Measurements from ENCODE around the gene FOXO3. TPM values are rescaled to one million over a fixed set of nuclear protein-coding genes. Genes with fewer than 3 reads are reported as not detected.

Gene FOXO3
- total RNA-seq, 1 donor from 2014 or later, result 43.3 TPM

DNA sequence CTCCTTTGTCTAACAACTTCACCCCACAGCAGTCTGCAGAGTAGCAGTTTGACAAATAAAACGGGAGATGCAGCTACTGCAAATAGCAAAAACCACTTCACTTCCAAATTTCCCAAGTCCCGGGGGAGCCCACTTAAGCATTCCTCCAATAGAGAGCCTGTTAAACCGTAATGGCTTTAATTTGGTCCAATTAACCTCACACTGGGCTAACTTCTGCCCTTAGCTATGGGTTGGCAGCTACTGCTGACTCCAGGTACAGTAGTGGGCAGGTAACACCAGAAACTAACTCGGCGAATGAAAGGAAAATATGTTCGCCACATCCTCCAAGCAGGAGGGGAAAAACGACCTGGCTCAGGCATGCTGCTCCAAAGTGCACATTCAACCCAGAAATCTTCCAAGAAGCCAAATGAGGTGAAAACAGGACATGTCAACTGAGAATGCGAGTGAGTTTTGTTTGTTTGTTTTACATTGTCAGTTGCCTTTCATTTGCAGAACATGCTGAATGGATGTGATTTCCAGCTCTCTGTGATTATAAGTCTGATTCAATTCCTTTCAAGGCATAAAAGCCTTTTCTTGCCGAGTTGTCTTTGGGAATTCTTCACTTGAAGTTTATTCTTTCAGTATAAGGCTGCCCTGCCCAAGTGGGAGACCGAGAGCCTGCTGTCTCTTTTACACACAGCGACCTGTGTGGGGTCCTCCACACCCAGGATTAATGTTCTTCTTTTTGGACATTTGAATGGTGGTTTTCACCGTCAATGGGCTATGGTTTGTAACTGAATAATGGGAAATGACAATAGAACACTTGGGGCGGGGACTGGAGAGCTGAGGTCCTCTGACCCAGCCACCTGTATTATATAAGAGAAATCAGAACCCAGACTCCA is 170.2 kb downstream of the FOXO3 start:
- TF ChIP-seq, protein P1, sequence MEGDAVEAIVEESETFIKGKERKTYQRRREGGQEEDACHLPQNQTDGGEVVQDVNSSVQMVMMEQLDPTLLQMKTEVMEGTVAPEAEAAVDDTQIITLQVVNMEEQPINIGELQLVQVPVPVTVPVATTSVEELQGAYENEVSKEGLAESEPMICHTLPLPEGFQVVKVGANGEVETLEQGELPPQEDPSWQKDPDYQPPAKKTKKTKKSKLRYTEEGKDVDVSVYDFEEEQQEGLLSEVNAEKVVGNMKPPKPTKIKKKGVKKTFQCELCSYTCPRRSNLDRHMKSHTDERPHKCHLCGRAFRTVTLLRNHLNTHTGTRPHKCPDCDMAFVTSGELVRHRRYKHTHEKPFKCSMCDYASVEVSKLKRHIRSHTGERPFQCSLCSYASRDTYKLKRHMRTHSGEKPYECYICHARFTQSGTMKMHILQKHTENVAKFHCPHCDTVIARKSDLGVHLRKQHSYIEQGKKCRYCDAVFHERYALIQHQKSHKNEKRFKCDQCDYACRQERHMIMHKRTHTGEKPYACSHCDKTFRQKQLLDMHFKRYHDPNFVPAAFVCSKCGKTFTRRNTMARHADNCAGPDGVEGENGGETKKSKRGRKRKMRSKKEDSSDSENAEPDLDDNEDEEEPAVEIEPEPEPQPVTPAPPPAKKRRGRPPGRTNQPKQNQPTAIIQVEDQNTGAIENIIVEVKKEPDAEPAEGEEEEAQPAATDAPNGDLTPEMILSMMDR (conservative IDR thresholded peaks at IDR 0.05), result no peak
- no peaks in the 10 kb centered on the region for H3K9me3 Mint-ChIP-seq
- H3K27me3 Mint-ChIP-seq, result peaks cover 28% of the 10 kb centered on the region
- peaks cover 19% of the 10 kb centered on the region for H3K4me1 Mint-ChIP-seq (ENCODE audit: unreplicated experiment)
- H3K36me3 Mint-ChIP-seq, result no peaks in the 10 kb centered on the region
- H3K27ac Mint-ChIP-seq, result no peak overlapping the region
- H3K4me3 Mint-ChIP-seq, result peak overlapping the region; percentile 39
- DNase-seq (ENCODE audit: extremely low spot score, unreplicated experiment), result no peak

DNA sequence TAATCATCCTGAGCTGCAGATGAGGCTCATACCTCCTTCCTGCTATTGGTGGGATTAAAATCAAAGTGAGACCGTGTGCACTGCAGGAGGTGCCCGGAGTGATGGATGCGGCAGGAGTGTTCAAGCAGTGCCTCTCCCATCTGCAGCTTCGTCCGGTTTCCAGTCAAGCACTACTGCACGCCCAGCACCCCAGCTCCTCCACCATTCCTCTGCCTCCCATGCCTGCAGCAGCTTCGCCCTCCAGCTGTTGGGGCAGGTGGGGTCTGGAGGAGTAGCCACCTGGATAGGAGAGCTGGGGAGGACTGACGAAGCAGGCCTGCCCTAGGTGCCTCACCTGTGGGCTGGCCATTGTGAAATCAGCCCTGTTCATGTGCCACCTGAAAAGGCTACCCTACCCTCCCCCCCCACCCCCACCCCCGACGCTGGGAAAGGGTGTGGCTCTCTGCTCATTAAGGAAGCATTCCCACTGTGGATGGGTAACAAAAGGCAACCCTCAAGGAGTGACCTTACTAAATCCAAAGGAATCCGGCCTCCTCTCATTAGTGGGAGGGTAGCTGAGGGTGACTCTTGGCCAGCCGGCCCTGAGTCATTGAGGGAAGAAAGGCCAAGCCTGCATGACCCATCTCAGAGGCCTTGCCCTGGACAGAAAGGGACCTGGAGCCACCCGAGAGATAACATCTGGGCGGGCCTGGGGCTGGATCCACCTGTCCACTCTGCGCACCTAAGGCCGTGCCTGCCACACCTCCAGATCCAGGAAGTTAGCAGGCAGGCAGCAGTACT is 171.6 kb downstream of the FOXO3 start:
- H3K4me3 Mint-ChIP-seq, result peak overlapping the region; percentile 26

DNA sequence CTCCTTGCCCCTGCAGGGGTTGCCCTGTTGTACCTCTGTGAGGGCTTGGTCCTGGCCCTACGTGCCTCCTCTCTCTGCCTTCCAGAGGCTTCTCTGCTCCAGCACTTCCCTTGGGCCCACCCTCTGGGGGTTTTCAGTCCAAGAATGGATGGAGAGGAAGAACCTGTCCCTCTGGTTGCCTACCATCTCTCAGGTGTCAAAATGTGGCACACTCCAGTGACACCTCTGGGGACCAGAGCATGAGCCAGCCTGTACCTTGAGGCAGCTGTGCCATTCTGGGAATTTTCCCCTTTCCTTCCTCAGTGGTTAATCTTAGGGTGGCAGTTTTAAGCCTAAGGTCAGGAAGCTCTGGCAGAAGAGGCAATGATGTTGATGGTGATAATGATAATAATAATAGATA is 172.3 kb downstream of the FOXO3 start:
- no peaks in the 10 kb centered on the region for H3K36me3 Mint-ChIP-seq
- H3K27ac Mint-ChIP-seq, result no peak overlapping the region
- TF ChIP-seq, protein P1 (conservative IDR thresholded peaks at IDR 0.05), result no peak
- peak overlapping the region; percentile 31 for H3K4me3 Mint-ChIP-seq
- no peaks in the 10 kb centered on the region for H3K9me3 Mint-ChIP-seq
- peaks cover 23% of the 10 kb centered on the region for H3K4me1 Mint-ChIP-seq (ENCODE audit: unreplicated experiment)
- peaks cover 26% of the 10 kb centered on the region for H3K27me3 Mint-ChIP-seq
- no peak for DNase-seq (ENCODE audit: extremely low spot score, unreplicated experiment)

More for the DNA sequence above, 171.6 kb downstream of the FOXO3 start:
- Mint-ChIP-seq H3K36me3 (no peaks in the 10 kb centered on the region), H3K27me3 (peaks cover 28% of the 10 kb centered on the region), H3K9me3 (no peaks in the 10 kb centered on the region), H3K27ac (no peak overlapping the region), H3K4me1 (ENCODE audit: unreplicated experiment) (peaks cover 23% of the 10 kb centered on the region)
- TF ChIP-seq, protein P1 (conservative IDR thresholded peaks at IDR 0.05), result no peak
- no peak for DNase-seq (ENCODE audit: extremely low spot score, unreplicated experiment)

DNA sequence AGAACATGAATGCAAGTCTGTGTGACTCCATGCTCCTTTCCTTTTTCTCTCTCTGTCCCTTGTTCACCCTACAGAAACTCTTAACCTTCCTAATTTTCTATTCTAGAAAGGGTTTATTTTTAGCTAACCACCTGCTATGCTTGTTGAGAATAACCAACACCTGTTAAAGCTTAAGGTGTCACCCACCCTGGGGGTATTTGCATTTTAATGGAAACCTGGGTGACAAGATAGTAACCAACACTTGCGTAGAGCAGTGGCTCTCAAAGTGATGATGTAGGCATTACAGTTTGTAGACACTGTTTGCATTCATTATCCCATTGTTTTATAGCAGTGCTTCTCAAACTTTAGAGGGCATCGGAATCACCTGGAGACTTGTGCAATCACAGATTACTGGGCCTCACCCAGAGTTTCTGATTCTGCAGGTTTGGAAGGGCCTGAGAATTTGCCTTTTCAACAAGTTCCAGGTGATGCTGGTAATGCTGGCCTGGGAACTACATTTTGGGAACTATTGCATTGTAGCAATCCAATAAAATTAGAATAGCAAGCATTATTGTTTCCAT is 173.1 kb downstream of the FOXO3 start:
- TF ChIP-seq, protein P1 (conservative IDR thresholded peaks at IDR 0.05), result no peak
- H3K27me3 Mint-ChIP-seq, result peaks cover 24% of the 10 kb centered on the region
- peaks cover 23% of the 10 kb centered on the region for H3K4me1 Mint-ChIP-seq (ENCODE audit: unreplicated experiment)
- no peak for DNase-seq (ENCODE audit: extremely low spot score, unreplicated experiment)
- H3K4me3 Mint-ChIP-seq, result no peak overlapping the region
- H3K9me3 Mint-ChIP-seq, result no peaks in the 10 kb centered on the region
- H3K27ac Mint-ChIP-seq, result no peak overlapping the region
- no peaks in the 10 kb centered on the region for H3K36me3 Mint-ChIP-seq

Measured in type B pancreatic cell (in vitro differentiated cells).